ENCODE measurements around the gene CAP1.
"Not testable (repeated sequence)": the region's sequence is repeated elsewhere in the genome, so short reads cannot be mapped to it uniquely, and the experiment has no call there.

CAP1 gene

DNA sequence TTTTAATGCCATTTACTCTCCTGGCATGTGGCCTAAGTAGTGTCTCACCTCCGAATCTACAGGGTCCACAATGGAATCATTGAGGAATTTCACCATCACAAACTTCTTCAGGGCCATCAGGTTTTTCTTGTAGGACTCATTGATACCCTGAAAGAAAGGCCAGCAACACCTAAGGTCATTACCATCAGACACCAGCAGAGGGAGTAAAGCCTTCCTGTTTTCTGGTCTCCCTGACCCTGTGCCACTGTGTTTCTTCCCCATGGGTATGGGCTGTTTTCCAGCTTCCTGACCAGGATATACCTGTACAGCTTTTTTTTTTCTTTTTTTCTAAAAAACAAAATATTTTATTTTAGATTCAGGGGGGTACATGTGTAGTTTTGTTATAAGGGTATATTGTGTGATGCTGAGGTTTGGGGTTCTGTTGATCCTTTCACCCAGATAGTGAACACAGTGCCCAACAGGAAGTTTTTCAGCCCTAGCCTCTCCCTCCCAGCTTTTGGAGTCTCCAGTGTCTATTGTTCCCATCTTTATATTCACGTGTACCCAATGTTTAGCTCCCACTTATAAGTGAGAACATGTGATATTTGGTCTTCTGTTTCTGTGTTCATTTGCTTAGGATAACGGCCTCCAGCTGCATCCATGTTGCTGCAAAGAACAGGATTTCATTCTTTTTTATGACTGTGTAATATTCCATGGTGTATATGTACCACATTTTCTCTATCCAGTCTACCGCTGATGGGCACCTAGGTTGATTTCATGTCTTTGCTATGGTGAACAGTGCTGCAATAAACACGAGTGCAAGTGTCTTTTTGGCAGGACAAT is 38.2 kb downstream of the CAP1 start:
- peak; percentile 28 for DNase-seq (ENCODE audit: extremely low read depth, insufficient read length)
- no peaks in the 10 kb centered on the region for H3K27me3 ChIP-seq (replicated peaks; ENCODE audit: control insufficient read depth, insufficient read depth, low read length)
- no peak overlapping the region for H3K4me3 ChIP-seq (replicated peaks; ENCODE audit: low read depth, low read length)
- TF ChIP-seq, protein P1, sequence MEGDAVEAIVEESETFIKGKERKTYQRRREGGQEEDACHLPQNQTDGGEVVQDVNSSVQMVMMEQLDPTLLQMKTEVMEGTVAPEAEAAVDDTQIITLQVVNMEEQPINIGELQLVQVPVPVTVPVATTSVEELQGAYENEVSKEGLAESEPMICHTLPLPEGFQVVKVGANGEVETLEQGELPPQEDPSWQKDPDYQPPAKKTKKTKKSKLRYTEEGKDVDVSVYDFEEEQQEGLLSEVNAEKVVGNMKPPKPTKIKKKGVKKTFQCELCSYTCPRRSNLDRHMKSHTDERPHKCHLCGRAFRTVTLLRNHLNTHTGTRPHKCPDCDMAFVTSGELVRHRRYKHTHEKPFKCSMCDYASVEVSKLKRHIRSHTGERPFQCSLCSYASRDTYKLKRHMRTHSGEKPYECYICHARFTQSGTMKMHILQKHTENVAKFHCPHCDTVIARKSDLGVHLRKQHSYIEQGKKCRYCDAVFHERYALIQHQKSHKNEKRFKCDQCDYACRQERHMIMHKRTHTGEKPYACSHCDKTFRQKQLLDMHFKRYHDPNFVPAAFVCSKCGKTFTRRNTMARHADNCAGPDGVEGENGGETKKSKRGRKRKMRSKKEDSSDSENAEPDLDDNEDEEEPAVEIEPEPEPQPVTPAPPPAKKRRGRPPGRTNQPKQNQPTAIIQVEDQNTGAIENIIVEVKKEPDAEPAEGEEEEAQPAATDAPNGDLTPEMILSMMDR (IDR thresholded peaks at IDR 0.05; ENCODE audit: insufficient read depth, low read length, poor library complexity, severe bottlenecking) = peak; percentile 76
- H3K36me3 ChIP-seq (ENCODE audit: control insufficient read depth, insufficient read depth, low read length) = peaks cover 2% of the 10 kb centered on the region

DNA sequence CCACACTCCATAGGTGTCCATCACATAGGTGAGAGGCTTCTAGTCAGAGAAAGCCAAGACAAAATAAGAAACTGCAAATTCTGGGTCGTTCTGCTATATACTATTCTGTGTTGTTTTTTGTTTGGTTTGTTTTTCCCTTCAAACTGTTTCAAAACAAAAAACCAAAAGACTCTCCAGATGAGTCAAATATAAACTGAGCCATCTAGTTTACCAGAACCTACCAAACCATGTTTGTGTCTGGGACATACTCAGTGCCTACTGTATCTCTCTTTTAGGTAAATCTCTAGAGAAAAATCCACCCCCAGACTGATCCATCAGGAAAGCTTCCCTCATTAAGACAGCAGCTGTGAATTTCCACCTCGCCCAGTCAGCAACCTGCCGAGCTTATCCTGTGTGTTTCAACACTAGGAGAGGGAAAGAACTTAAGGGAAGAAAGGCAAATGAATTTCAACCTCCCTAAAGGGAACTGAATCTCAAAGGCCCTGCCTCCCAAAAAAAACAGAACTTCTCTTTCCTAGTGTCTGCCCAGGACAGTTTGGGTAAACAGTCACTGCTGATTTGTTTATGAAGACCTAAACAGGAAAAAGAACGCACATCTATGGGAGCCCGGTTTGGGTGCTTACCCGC is 39.4 kb downstream of the CAP1 start:
- Histone ChIP-seq H3K27me3 (replicated peaks; ENCODE audit: control insufficient read depth, insufficient read depth, low read length) (no peaks in the 10 kb centered on the region), H3K4me3 (replicated peaks; ENCODE audit: low read depth, low read length) (no peak overlapping the region), H3K36me3 (ENCODE audit: control insufficient read depth, insufficient read depth, low read length) (peaks cover 2% of the 10 kb centered on the region)
- TF ChIP-seq, protein P1 (IDR thresholded peaks at IDR 0.05; ENCODE audit: insufficient read depth, low read length, poor library complexity, severe bottlenecking) = no peak
- DNase-seq (ENCODE audit: extremely low read depth, insufficient read length) = no peak

GRCh38 chr1:40081871-40082270 is 41.3 kb downstream of the CAP1 start:
- Histone ChIP-seq H3K36me3 (ENCODE audit: control insufficient read depth, insufficient read depth, low read length) (peaks cover 4% of the 10 kb centered on the region), H3K27me3 (replicated peaks; ENCODE audit: control insufficient read depth, insufficient read depth, low read length) (no peaks in the 10 kb centered on the region), H3K4me3 (replicated peaks; ENCODE audit: low read depth, low read length) (no peak overlapping the region)
- TF ChIP-seq, protein P1 (IDR thresholded peaks at IDR 0.05; ENCODE audit: insufficient read depth, low read length, poor library complexity, severe bottlenecking) = no peak
- no peak for DNase-seq (ENCODE audit: extremely low read depth, insufficient read length)

DNA sequence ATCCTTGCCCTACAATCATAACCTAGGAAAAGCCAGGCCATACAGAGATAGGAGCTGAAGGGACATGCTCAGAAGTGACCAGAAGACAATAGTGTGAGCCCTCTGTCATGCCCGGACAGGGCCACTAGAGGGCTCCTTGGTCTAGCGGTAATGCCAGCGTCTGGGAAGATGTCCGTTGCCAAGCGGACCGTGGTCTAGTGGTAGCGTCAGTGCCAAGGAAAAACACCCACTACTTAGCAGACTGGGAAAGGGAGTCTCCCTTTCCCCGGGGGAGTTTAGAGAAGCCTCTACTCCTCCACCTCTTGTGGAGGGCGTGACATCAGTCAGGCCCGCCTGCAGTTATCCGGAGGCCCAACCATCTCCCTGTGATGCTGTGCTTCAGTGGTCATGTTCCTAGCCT is 44.2 kb downstream of the CAP1 start:
- not testable (repeated sequence) for H3K27me3 ChIP-seq (replicated peaks; ENCODE audit: control insufficient read depth, insufficient read depth, low read length); DNase-seq (ENCODE audit: extremely low read depth, insufficient read length); H3K4me3 ChIP-seq (replicated peaks; ENCODE audit: low read depth, low read length); H3K36me3 ChIP-seq (ENCODE audit: control insufficient read depth, insufficient read depth, low read length)
- TF ChIP-seq, protein P1 (IDR thresholded peaks at IDR 0.05; ENCODE audit: insufficient read depth, low read length, poor library complexity, severe bottlenecking) = peak; percentile 68

DNA sequence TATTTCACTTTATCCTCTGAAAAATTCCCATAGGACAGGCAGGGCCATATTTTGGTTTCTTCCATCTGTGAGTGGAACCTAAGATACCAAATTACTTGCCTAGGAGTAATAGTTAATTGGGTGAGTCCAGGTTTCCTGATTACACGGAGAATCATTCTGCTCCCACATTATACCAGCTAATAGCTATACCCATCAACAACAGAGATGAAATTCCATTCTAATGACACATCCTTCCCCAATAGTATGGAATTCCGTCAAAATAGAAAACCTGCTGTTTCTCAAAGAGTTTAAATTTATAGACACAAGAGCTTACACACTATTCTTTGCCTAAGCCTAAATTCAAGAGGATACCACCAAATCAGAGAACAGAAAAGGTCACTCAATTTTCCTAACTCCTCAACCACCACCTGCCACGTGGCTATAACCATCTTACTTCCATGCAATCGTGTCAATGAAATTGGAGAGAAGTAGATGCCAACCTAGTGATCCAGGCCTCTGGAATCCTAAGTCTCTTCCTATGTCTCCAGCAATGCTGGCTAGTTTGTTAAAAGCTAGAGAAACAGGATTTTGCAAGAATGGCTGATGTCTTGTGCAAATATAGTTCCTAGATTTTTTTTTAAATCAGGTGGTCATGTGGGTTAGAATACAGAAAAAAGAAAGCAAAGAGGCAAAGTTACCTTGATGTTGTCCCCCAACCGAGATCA is 50.3 kb downstream of the CAP1 start:
- TF ChIP-seq, protein P1 (IDR thresholded peaks at IDR 0.05; ENCODE audit: insufficient read depth, low read length, poor library complexity, severe bottlenecking) = no peak
- no peaks in the 10 kb centered on the region for H3K27me3 ChIP-seq (replicated peaks; ENCODE audit: control insufficient read depth, insufficient read depth, low read length)
- H3K4me3 ChIP-seq (replicated peaks; ENCODE audit: low read depth, low read length) = no peak overlapping the region
- DNase-seq (ENCODE audit: extremely low read depth, insufficient read length) = no peak
- H3K36me3 ChIP-seq (ENCODE audit: control insufficient read depth, insufficient read depth, low read length) = peaks cover 2% of the 10 kb centered on the region

Measured in GM06990 (cell line).